Mesodermal cell (in vitro differentiated cells): Measurements from ENCODE around the gene RABAC1.
A peak's percentile ranks its signal among the peaks of the same experiment; 100 is the strongest.

Experiments used
- H3K27ac ChIP-seq: 2 replicates; pipeline ENCODE4 v1.7.0; 2013; ENCODE audit warnings: mild to moderate bottlenecking, low read depth, low read length, moderate library complexity; ENCODE audit not compliant: severe bottlenecking
- H3K36me3 ChIP-seq: 2 replicates; pipeline ENCODE4 v1.7.1; 2013; ENCODE audit warnings: mild to moderate bottlenecking, low read length, moderate library complexity; ENCODE audit not compliant: control insufficient read depth, insufficient read depth
- H3K4me1 ChIP-seq: one replicate; pipeline ENCODE4 v1.7.1; 2013; ENCODE audit warnings: mild to moderate bottlenecking, low read length; ENCODE audit not compliant: insufficient read depth, control insufficient read depth, poor library complexity, severe bottlenecking
- H3K4me3 ChIP-seq: 2 replicates; pipeline ENCODE4 v1.7.0; 2013; ENCODE audit warnings: low read length, control low read depth, mild to moderate bottlenecking; ENCODE audit not compliant: insufficient read depth, poor library complexity, severe bottlenecking; ENCODE audit errors: extremely low read depth
- H3K9me3 ChIP-seq: 2 replicates; pipeline ENCODE4 v1.7.1; 2013; ENCODE audit warnings: mild to moderate bottlenecking, low read length, moderate library complexity; ENCODE audit not compliant: control insufficient read depth
- WGBS, 2 experiments: methylation state at CpG; one replicate each; pipeline ENCODE4 v1.1.5; 2013; ENCODE audit warnings: missing lambda C conversion rate in 2 of 2; ENCODE audit not compliant: insufficient coverage in 2 of 2; 5-methylcytosine and 5-hydroxymethylcytosine counted together

The RABAC1 gene

DNA sequence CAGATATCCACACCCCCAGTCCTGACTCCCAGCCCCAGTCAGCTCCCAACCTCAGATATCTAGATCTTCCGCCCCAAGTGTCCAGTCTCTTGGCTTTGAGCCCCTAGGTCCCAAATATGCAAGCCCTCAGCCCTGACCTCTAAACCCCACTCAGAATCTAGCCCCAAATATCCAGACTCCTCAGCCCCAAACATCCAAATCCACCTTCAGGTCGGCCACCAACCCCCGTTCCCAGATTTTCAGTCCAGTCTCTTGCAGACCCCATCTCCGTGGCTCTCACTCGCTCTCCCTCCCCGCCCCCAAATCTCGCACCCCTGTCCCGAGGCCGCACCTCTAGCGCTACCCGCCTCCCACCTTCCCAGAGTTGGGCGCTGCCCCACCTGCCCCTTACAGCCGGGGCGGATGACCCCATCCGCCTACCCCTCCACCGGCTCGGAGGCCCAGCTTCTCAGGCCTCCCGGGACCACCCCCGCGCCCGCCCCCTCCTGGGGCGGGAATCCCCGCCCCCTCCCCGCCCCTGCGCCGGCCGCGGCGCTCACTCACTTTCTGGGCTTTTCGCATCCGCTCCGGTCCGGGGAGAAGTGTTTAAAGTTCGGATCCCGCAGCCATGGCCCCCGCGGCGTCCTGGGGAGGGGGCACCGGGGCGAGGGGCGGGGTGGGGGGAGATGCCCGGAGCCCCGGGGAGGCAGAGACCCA lies 31.5 kb downstream of the RABAC1 start:
- no peaks in the 10 kb centered on the region for H3K9me3 ChIP-seq
- no peaks in the 10 kb centered on the region for H3K4me1 ChIP-seq
- H3K36me3 ChIP-seq: no peaks in the 10 kb centered on the region
- WGBS, 2 experiments: 0 to 1% methylated on average over 15 to 20 of the region's 43 CpGs
- peak overlapping the region; percentile 45 for H3K4me3 ChIP-seq
- H3K27ac ChIP-seq: no peak overlapping the region

DNA sequence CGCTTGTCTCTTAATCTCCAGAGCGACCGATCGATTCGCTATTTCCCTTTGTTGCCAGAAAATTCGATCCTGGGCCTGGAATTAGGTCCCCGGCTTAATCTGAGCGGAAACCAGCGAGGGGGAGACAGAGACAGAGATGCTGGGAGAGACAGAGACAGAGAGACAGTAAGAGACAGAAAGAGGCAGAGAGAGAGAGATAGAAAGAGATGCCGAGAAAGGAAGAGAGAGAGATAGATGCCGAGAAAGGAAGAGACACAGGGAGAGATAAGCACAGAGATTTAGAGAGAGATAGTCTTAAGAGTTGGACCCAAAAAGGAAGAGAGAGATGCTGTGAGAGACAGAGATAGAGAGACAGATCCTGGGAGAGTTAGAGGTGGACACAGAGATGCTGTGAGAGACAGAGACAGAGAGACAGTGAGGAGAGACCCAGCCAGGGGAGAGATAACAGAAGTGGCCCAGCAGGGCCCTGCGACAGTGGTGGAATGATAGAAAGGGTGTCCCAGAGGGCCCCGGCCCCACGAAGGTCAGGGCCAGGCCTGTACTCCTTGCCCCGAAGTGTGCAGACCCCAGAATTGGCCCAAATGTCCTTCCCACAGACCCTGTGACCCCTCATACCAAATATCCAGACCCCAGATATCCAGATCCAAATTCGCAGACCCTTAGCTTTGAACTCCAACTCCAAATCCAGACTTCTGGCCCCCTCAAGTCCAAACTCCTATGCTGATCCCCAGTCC lies 32.2 kb downstream of the RABAC1 start:
- 38 to 46% methylated on average over 14 to 16 of the region's 16 CpGs for WGBS, 2 experiments
- Histone ChIP-seq H3K4me1 (no peaks in the 10 kb centered on the region), H3K4me3 (no peak overlapping the region), H3K27ac (no peak overlapping the region), H3K9me3 (no peaks in the 10 kb centered on the region), H3K36me3 (no peaks in the 10 kb centered on the region)

DNA sequence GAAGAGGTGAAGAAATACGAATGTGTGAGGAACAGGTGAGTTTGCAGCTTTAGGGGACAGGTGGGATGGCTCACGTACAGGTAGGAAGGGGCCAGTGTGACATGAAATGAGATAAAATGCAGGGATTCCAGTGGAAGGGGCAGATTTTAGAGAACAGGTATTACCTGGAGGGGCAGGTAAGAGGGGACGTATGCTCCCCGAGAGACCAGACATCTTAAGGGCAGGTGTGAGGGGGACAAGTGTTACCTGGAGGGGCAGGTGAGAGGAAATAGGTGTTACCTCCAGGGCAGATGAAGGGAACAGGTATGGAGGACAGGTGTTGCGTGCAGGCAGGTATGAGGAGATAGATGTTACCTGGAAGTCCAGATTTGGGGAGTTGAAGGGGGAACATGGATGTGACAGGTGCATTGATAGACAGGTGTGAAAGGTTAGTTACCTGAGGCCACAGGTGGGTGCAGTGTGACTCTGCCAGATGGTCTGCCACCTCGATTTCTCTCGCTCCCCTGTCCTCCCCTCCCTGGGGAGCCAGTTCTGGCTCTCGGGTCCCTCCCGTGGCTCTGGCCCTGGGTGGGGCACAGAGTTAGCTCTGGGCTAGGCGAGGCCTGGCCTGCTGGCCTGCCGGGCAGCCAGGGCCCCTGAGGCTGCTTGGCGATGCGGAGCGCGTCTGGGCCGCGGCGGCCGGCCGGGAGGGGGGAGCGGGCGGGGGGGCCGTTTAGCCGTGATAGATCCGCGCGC lies 32.9 kb downstream of the RABAC1 start:
- 19 to 20% methylated on average over 20 to 26 of the region's 27 CpGs for WGBS, 2 experiments
- Histone ChIP-seq H3K27ac (no peak overlapping the region), H3K36me3 (no peaks in the 10 kb centered on the region), H3K4me3 (no peak overlapping the region), H3K4me1 (no peaks in the 10 kb centered on the region), H3K9me3 (no peaks in the 10 kb centered on the region)

DNA sequence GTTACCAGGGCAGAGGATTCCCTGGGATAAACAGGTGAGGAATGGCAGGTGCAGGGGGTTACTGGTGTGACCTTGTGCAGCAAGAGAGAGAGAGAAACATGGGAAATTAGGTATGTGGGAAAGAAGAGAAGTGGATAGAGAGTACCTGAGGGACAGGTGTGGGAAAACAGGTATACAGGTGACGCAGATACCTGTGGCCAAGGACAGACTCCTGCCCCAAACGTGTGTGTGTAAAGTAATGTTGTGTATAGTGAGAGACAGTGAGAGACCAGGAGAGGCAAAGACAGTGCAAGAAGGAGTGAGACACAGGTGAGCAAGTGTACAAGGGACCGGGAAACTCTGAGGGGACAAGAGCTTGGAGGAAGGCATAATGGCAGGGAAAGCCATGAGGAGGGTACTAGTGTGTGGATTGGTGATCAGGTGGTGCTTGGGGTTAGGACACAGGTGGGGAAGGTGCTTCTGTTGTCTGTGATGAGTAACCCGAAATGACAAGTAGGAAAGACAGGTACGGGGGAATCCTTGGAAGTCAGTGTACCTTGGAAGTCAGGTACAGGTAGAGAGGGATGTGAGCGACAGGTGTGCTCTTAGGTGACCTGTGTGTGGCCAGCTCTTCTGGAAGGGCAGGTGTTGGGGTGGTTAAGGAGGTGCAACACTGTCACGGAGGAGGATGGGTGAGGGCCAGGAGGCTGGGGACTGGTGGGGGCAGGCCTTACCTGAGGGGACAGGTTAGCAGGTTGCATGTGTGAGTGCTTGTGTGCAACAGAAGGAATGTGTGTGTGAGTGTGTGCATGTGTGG lies 33.7 kb downstream of the RABAC1 start:
- no peak overlapping the region for H3K27ac ChIP-seq
- H3K9me3 ChIP-seq: no peaks in the 10 kb centered on the region
- no peaks in the 10 kb centered on the region for H3K4me1 ChIP-seq
- WGBS, 2 experiments: 40 to 41% methylated on average over 7 of the region's 7 CpGs
- H3K36me3 ChIP-seq: no peaks in the 10 kb centered on the region
- no peak overlapping the region for H3K4me3 ChIP-seq

DNA sequence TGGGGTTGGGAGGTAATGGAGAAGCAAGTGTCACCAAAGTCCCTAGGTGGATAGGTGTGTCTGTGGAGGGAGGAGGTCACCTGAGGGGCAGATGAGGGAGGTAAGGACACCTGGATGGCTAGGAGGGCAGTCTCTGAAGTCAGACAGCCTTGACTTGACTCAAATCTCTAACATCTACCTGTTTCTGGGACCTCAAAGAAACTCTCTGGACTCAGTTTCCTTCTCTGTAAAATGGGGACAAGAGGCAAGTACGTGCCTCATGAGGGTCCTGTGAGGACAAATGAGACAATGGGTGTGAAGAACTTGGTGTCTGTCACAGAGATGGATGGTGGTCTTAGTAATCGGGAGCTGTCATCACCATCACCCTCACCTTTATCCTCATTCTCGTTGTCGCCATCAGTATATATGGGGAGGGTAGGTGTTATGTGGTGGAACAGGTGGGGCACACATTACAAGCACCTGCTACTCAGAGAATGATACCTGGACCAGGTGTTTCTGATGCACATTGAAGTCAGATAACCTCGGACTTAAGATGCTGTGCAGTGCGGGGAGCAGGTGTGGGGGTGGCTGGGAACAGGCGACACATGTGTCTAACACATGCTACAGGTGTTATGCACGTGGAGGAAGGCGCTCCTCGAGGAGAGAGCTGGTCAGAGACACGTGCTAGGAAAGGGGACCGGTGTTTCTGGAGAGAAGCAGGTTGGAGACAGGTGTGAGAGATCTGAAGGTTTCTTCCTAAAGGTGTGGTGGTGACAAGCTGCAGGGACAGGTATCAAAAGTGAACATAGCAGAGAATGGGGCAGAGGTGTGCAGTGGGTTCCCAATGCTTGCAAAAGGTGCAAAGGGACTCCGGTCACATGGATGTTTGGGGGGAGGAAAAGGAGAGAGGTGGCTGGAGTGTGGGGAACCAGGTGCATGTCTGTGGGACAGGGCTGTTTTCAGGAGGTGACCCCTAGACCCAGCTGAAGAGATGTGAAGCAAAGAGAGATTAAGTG lies 34.7 kb downstream of the RABAC1 start:
- WGBS, 2 experiments: 43 to 46% methylated on average over 7 to 10 of the region's 13 CpGs
- H3K4me1 ChIP-seq: no peaks in the 10 kb centered on the region
- no peak overlapping the region for H3K27ac ChIP-seq
- H3K4me3 ChIP-seq: no peak overlapping the region
- H3K36me3 ChIP-seq: no peaks in the 10 kb centered on the region
- H3K9me3 ChIP-seq: no peaks in the 10 kb centered on the region

DNA sequence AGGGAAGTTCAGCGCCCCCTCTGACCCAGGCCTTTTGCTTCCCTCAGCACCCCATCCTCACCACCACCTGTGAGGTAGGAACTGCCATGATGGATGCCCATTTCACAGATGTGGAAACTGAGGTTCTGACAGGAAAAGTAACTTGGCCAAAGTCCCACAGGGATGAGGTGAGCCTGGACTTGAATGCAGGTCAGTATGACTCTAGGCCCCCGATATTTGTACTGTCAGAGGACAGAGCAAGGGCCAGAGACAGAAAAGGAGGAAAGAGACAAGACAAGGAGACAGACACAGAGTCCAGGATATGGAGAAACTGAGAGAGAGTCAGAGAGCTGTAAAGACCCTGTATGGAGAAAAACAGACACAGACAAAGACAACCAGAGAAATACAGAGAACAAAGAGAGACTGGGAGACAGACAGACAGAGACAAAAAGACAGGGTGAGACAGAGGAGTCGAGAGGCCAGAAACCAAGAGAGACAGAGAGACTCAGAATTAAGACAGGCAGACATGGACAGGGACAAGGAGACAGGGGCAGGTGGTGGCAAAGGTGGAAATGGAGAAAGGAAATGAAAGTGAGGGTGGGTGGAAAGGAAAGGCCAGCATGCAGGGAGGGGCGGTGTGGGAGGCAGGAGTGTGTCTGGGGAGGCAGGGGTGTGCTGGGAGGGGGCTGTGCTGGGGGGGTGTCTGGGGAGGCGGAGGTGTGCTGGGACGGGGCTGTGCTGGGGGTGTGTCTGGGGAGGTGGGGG lies 35.9 kb downstream of the RABAC1 start:
- Histone ChIP-seq H3K9me3 (no peaks in the 10 kb centered on the region), H3K27ac (no peak overlapping the region), H3K36me3 (no peaks in the 10 kb centered on the region), H3K4me3 (no peak overlapping the region), H3K4me1 (no peaks in the 10 kb centered on the region)
- WGBS, 2 experiments: 54 to 61% methylated on average over 2 to 3 of the region's 6 CpGs

DNA sequence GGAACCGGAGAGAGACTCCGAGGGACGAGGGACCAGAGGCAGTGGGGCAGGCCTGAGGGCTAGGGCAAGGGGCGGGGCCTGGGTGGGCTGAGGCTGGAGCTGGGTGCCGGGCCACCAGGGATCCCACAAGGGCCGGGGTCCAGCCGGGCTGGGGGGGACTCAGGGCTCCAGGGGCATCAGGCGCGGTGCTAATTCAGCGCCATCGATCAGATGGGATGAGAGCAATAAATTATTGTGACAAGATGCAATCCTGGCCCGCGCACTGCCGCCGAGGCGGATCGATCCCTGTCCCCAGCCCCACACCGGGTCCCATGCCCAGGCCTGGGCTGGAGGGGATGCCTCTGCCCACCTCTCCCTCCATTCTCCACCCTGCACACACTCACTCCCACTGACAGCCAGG lies 36.5 kb downstream of the RABAC1 start:
- Histone ChIP-seq H3K27ac (no peak overlapping the region), H3K4me1 (no peaks in the 10 kb centered on the region), H3K9me3 (no peaks in the 10 kb centered on the region), H3K36me3 (no peaks in the 10 kb centered on the region), H3K4me3 (no peak overlapping the region)
- 24 to 26% methylated on average over 10 to 11 of the region's 18 CpGs for WGBS, 2 experiments

DNA sequence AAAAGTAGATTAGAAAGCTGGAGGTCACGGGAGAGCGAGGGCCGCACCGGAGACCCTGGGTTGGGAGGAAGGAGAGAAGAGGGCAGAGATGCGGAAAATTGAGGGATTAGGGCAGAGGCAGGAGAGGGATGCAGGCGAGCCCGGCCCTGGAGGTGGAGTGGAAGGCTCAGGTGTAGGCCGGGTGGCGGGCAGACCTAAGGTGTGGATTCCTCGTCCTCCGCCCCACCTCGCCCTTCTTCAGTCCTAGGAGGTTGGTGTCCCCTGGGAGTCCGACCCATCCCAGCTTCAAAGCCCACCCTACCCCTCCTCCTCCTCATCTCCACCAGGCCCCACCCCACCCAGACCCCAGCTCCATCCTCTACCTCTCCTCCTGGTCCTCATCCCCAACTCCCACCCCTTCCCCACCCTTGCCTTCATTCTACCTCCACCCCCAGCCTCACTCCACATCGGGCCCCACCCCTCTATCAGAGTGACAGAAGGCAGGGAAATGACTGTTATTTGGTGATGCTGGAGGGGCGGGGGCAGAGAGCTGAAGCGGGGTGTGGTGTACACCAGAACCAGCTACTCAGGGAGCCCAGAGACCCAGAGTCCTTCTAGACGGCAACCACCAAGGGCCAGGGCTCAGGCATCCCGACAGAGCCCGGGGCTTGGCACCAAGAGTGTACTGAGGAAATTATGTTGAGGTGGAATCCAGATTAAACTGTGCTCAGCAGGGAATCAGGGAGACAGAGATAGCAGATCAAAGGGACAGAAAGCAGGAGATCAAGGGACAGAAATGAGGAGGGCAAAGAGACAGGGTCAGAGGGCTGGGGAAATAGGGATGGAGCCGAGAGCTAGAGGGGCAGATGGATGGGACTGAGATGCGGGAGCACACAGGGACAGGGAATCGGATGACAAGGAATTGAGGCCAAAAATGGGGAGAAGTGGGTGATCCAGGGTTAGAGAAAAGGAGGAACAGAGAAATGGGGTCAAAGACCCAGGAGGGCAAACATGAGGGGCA lies 37.2 kb downstream of the RABAC1 start:
- no peaks in the 10 kb centered on the region for H3K4me1 ChIP-seq
- H3K4me3 ChIP-seq: no peak overlapping the region

More for the DNA sequence above, 37.2 kb downstream of the RABAC1 start:
- H3K27ac ChIP-seq: no peak overlapping the region
- no peaks in the 10 kb centered on the region for H3K36me3 ChIP-seq
- no peaks in the 10 kb centered on the region for H3K9me3 ChIP-seq
- WGBS, 2 experiments: 10 to 20% methylated on average over 11 to 21 of the region's 22 CpGs
